ENCODE measurements around the gene SPINT1. TPM values are rescaled to one million over a fixed set of nuclear protein-coding genes. Genes with fewer than 3 reads are reported as not detected.
A peak's percentile ranks its signal among the peaks of the same experiment; 100 is the strongest.
"Not testable (repeated sequence)": the region's sequence is repeated elsewhere in the genome, so short reads cannot be mapped to it uniquely, and the experiment has no call there.

Gene SPINT1
- total RNA-seq, 3 donors from 2014 or later = 10.8 to 13.5 (median 12.2) TPM

DNA sequence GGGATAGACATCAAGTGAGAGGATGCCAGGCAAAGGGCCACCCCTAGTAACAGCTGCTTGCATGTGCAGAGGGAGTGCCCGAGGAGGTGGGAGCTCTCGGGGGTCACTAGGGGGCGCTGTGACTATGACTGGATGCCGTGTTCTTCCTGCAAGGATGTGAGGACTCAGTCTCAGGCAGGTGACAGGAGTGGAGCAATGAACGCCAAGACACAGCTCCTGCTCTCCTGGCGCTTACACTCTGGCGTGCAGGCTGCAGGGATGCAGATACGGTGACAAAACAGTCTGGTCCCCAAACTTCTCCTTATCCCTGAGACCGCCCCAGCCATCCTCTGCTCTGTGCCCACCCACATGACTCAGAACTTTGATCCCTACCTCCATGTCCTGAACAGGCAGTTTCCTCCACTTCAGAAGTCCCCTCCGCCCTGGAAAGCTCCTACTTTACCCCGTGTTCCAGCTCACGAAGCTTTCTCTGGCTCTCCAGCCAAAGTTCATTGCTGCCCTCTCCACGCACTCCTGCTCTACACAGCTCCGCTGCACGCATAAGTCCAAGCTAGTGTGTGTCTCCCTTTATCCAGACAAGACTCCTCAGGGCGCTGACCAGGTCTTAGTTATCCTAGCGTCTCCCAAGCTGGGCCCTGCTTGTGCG is 15.5 kb downstream of the SPINT1 start:
- DNase-seq = peak; percentile 81
- H3K27me3 Mint-ChIP-seq (ENCODE audit: low read depth) = peaks cover 1% of the 10 kb centered on the region
- peak; percentile 81 to 84 for ATAC-seq
- no peak overlapping the region for H3K4me3 Mint-ChIP-seq
- no peaks in the 10 kb centered on the region for H3K9me3 Mint-ChIP-seq
- H3K36me3 Mint-ChIP-seq (ENCODE audit: insufficient read depth) = peaks cover 2% of the 10 kb centered on the region
- peaks cover 9% of the 10 kb centered on the region for H3K4me1 Mint-ChIP-seq (ENCODE audit: low read depth)

DNA sequence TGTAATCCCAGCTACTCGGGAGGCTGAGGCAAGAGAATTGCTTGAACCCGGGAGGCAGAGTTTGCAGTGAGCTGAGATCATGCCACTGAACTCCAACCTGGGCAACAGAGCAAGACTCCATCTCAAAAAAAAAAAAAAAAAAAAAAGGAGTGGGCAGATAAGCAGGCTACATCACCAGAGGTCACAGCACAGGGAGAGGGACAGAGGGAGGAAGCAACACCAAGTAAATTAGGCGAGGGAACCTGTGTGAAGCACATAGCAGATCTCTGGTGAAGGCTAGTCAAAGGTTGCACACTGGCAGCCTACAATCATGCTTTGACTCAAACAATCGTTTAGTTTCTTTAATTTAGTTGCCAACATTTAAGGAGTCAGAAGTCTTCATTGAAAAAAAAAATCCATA is 17.3 kb downstream of the SPINT1 start:
- not testable (repeated sequence) for H3K9me3 Mint-ChIP-seq; H3K27me3 Mint-ChIP-seq (ENCODE audit: low read depth); H3K4me1 Mint-ChIP-seq (ENCODE audit: low read depth); DNase-seq; H3K36me3 Mint-ChIP-seq (ENCODE audit: insufficient read depth); H3K4me3 Mint-ChIP-seq; ATAC-seq

DNA sequence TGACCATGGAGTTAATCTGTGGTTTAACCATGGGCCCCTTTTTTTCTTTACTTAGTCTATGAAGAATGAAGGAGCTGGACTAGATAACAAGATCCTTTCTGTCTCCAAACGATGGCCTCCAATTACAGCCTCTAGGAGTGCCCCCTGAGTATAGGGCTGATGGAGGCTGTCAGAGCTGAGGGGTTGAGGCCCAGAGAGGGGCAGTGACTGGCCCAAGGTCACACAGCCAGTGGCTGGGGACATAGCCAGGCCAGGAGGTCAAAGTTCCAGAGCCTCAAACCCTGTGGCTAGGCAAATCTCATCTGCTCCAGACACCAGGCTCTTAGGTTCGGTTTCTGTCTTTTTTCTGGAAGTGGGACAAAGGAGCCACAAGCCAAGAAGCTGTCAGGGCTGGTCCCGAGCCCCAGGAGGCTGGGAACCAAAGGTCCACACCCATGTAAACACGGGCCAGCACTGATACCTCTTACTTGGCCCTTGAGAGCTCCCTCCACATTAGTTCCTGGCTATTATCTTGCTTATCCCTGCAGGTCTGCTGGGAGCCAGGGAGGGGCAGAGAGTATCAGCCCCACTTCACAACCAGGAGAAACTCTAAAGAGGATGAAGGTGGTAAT is 19.9 kb downstream of the SPINT1 start:
- ATAC-seq = no peak

DNA sequence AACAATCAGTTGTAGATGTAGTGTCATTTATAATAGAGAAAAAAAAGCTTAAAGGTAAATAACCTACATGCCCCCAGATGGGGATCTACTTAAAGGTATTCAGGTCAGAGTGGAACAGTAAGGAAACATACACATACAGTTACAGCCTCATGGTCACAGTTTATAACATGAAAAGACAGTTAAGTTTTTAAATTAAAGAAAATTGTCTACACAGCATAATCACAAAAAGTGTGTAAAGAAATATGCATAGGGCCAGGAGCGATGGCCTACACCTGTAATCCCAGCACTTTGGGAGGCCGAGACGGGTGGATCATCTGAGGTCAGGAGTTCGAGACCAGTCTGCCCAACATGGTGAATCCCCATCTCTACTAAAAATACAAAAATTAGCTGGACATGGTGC is 23.4 kb downstream of the SPINT1 start:
- H3K27me3 Mint-ChIP-seq (ENCODE audit: low read depth) = no peaks in the 10 kb centered on the region
- no peak overlapping the region for H3K4me3 Mint-ChIP-seq
- peaks cover 9% of the 10 kb centered on the region for H3K4me1 Mint-ChIP-seq (ENCODE audit: low read depth)
- no peaks in the 10 kb centered on the region for H3K36me3 Mint-ChIP-seq (ENCODE audit: insufficient read depth)
- ATAC-seq (no peak), DNase-seq (no peak)
- no peaks in the 10 kb centered on the region for H3K9me3 Mint-ChIP-seq

More for the DNA sequence above, 19.9 kb downstream of the SPINT1 start:
- DNase-seq = no peak
- Mint-ChIP-seq H3K27me3 (ENCODE audit: low read depth) (no peaks in the 10 kb centered on the region), H3K36me3 (ENCODE audit: insufficient read depth) (no peaks in the 10 kb centered on the region), H3K9me3 (no peaks in the 10 kb centered on the region), H3K4me1 (ENCODE audit: low read depth) (peaks cover 7% of the 10 kb centered on the region), H3K4me3 (no peak overlapping the region)

DNA sequence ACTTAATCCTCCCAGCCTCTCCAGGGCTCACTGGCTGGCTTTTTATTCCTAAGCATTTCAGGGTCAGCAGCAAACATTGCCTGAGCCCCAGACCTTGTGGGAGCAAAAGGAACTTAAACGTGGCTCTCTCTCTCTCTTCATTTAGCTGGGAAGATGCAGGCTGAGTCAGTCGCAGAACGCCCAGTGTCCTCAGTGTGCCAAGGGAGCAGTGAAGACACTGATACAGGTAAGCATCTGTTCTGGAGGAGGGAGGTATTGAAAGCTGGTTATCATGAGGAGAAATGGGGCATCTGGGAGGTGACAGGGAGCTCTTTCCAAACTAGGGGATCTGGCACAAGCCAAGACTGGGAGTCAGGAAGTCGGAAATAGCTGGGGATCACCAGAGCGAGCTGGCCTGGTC is 25.8 kb downstream of the SPINT1 start:
- H3K9me3 Mint-ChIP-seq = no peaks in the 10 kb centered on the region
- DNase-seq (no peak), ATAC-seq (no peak)
- H3K36me3 Mint-ChIP-seq (ENCODE audit: insufficient read depth) = no peaks in the 10 kb centered on the region
- H3K27me3 Mint-ChIP-seq (ENCODE audit: low read depth) = peaks cover 2% of the 10 kb centered on the region
- H3K4me1 Mint-ChIP-seq (ENCODE audit: low read depth) = peaks cover 20% of the 10 kb centered on the region
- H3K4me3 Mint-ChIP-seq = no peak overlapping the region

DNA sequence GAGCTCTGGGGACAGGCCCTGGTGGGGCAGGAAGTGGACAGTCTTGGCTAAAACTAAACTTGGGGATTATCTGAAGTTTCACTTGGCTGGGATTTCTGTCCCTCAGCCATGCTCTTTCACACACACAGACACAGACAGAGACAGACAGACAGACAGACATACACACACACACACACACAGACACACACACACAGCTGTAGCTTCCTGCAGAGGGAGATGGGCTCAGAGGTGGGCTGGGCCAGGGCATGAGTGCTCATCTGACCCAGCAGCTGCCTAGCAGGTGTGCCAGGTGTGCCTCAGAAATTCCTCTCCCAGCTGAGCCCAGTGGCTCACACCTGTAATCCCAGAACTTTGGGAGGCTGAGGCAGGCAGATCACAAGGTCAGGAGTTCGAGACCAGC is 26.9 kb downstream of the SPINT1 start:
- H3K27me3 Mint-ChIP-seq (ENCODE audit: low read depth) = peaks cover 2% of the 10 kb centered on the region
- no peaks in the 10 kb centered on the region for H3K9me3 Mint-ChIP-seq
- no peak for DNase-seq
- ATAC-seq = no peak
- peaks cover 20% of the 10 kb centered on the region for H3K4me1 Mint-ChIP-seq (ENCODE audit: low read depth)
- no peaks in the 10 kb centered on the region for H3K36me3 Mint-ChIP-seq (ENCODE audit: insufficient read depth)
- H3K4me3 Mint-ChIP-seq = no peak overlapping the region

DNA sequence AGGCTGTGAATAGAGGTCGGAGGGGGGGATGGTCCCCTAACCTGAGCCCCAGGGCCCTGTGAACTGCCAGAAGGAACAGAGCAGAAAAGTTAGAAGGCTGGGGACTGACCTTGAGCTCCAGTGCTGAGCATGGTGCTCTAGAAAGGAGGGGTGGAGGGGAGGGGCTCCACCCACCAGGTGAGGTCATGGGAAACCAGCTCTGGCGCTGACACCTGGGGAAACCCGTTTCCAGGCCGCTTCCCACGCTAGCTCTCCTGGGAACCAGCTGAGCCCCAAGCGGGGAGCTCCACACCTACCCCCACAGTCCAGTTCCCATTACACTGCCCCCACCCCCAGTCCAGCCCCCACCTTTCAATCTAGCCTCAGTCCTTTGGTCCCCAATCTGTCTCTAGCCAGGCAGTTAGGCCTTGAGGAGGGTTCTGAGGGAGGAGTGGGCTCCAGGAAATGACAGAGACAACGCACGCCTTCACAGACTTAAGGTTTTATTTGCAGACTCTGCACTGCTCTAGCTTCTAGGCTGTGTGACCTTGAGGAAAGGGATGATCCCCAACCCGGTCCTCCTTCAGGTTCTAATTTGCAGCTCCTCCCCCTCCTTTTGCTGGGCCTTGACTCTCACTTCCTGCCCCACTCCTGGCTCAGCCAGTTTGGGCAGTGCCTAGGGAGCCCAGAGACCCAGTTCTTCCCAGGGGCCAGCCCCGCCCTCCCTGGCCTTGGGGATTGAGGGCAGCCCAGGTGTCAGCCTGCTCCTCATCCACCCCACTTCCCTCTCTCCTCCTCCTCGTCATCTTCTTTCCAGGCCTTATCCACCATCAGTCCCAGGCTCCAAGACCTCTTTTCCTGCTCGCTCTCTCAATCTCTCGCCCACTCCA is 28.1 kb downstream of the SPINT1 start:
- Mint-ChIP-seq H3K27me3 (ENCODE audit: low read depth) (peaks cover 4% of the 10 kb centered on the region), H3K9me3 (no peaks in the 10 kb centered on the region), H3K36me3 (ENCODE audit: insufficient read depth) (no peaks in the 10 kb centered on the region), H3K4me1 (ENCODE audit: low read depth) (peaks cover 20% of the 10 kb centered on the region), H3K4me3 (no peak overlapping the region)
- peak; percentile 34 for DNase-seq
- ATAC-seq = no peak

DNA sequence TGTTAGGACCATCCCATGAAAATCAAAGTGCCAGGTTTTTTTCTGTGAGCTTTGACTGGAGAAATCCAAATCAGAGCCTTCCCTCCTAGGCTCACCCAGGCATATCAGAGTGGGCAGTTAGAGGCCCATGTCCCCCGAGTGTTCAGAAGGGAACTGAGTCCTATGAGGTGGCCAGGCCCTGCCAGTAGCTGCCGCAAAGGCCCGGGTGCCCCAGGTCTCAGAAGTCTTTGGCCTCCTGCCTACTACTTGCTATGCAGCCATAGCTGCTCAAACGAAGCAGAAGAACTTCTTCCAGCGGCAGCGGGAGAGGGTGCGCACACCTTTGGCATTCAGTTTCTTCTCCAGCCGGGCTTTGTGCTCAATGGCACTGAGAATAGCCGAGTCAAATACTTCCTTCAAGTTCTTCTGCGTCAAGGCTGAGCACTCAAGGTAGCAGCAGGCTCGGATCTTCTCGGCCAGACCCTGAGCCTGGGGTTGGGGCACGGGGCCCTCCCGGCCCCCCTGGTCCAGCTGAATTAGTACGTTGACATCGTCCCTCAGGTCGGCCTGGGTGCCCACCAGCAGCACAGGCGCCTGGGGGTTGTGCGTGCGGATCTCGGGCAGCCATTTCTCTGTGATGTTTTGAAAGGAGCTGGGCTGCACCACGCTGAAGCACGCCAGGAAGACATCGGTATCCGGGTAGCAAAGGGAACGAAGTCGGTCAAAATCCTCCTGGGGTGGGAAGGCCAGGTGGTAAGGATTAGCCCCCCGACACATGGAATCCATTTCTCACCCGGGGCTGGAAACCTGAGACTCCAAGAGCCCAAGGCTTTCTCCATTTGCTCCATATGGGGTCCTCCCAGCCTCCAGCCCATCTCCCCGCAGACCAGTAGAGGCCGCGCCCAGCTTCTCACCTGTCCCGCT is 29.2 kb downstream of the SPINT1 start:
- DNase-seq (no peak), ATAC-seq (no peak)
- H3K36me3 Mint-ChIP-seq (ENCODE audit: insufficient read depth) = no peaks in the 10 kb centered on the region
- peaks cover 20% of the 10 kb centered on the region for H3K4me1 Mint-ChIP-seq (ENCODE audit: low read depth)
- H3K9me3 Mint-ChIP-seq = no peaks in the 10 kb centered on the region
- H3K27me3 Mint-ChIP-seq (ENCODE audit: low read depth) = peaks cover 4% of the 10 kb centered on the region
- peak overlapping the region; percentile 73 for H3K4me3 Mint-ChIP-seq

DNA sequence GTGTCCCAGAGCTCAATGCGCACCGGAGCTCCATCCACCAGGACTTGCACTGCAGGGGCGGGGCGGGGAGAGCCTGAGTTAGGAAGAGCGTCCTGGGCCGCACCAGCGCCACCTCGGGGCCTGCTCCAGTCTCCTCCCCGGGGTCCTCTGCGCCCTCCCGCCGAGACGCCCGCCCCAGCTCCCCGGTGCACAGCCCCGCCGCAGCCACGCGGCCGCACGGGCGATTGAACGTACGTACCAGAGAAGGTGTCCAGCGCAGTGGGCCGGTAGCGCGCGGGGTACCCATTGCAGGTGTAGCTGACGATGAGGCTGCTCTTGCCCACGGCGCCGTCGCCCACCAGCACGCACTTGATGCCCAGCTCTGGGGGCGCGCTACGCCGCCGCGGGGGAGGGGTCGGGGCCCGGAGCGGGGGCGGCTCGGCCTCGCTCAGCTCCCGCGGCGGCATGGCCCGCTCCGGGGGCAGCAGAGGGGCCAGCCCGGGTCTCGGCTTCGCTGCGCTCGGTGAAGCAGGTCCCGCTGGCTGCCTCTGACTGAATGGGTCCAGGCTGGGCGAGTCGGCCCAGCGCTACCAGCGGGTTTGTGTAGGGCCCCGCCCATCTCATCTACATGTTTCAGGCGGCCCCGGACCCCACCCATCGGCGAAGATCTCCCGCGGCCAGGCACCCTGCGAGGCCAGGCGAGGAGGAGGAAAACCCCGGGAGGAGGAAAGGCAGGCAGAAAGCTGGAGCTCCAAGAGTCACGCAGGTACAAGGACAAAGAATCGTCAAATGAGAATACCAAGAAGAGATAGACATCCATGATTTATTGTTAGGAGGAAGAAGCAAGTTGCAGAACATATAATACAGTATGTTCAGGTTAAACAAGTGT is 30.1 kb downstream of the SPINT1 start, which contains the start of gene RHOV:
Gene RHOV, minus strand, starts transcription at position 541 of the 868 bp plus-strand sequence. Its CDS starts 95 bp downstream, at position 446.
- Mint-ChIP-seq H3K9me3 (no peaks in the 10 kb centered on the region), H3K4me1 (ENCODE audit: low read depth) (peaks cover 24% of the 10 kb centered on the region), H3K27me3 (ENCODE audit: low read depth) (peaks cover 4% of the 10 kb centered on the region), H3K4me3 (peak within 1 kb of the TSS; percentile 73), H3K36me3 (ENCODE audit: insufficient read depth) (no peaks in the 10 kb centered on the region)
- DNase-seq (peak; percentile 38), ATAC-seq (peak; percentile 88 to 89)

DNA sequence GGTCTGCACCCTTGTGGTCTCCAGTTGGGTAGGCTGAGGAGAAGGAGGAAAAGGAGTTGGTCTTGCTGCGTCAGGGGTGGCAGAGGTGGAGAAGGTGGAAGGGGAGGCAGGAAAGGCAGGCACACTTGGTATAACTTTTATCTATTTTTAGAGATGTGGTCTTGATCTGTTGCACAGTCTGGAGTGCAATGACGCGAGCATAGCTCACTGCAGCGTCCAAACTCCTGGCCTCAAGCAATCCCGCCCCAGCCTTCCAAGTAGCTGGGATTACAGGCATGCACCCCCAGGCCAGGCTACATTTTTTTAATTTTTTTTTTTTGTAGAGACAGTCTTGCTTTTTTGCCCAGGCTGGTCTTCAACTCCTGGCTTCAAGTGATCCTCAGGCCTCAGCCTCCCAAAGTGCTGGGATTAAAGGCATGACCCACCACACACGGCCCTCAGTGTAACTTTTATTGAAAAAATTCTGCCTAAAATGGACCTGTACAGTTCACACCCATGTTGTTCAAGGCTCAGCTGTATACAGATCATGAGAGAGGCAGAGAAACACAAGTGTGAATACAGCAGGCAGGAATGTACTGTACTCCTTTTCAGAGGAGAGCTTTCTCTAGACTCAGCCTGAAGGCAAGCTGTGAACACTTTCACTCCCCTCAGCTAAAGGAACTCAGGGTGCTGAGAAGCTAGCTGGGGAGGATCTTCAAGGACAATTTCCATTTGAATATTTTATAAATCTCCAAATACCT is 32.3 kb downstream of the SPINT1 start:
- no peaks in the 10 kb centered on the region for H3K9me3 Mint-ChIP-seq
- no peak overlapping the region for H3K4me3 Mint-ChIP-seq
- no peak for DNase-seq
- ATAC-seq = no peak
- H3K4me1 Mint-ChIP-seq (ENCODE audit: low read depth) = peaks cover 25% of the 10 kb centered on the region
- H3K36me3 Mint-ChIP-seq (ENCODE audit: insufficient read depth) = no peaks in the 10 kb centered on the region
- H3K27me3 Mint-ChIP-seq (ENCODE audit: low read depth) = peaks cover 4% of the 10 kb centered on the region

DNA sequence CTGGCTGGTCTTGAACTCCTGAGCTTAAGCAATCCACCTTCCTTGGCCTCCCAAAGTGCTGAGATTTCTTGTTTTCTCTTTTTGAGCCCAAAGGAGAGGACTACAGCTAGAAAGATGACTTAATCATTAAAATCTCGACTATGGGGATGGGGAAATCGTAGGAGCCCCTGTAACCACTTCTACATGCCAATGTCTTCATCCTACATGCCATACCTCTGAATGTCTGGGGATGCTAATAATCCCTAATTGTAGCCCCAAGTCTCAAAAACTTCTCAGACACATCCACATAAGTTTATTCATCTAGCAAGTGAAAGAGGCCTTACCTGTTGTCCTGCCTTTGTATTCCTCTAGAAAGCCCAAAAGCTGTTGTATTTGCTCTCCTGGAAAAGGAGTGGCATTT is 33.8 kb downstream of the SPINT1 start:
- H3K4me1 Mint-ChIP-seq (ENCODE audit: low read depth) = peaks cover 11% of the 10 kb centered on the region
- no peak overlapping the region for H3K4me3 Mint-ChIP-seq
- DNase-seq = no peak
- no peaks in the 10 kb centered on the region for H3K9me3 Mint-ChIP-seq
- no peak for ATAC-seq
- H3K36me3 Mint-ChIP-seq (ENCODE audit: insufficient read depth) = no peaks in the 10 kb centered on the region
- H3K27me3 Mint-ChIP-seq (ENCODE audit: low read depth) = peaks cover 4% of the 10 kb centered on the region

DNA sequence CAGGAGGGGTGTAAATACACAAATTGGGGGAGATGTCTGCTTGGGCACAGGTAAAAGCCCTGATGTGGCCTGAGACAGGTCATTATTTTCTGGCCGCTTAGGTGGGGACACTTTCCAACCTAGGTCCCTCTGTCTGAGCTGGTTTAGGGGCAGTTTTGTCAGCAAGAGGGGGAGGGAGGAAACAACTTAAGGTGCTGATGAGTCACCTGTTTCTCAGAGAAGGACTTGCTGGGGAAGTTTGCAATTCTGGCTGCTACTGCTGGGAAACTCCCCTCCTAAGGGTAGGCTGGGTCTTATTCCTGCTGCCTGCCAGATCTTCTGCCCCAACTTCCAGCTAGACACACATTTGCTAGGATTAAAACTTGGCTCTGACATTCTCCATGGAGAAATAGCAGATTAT is 34.9 kb downstream of the SPINT1 start:
- Mint-ChIP-seq H3K27me3 (ENCODE audit: low read depth) (peaks cover 2% of the 10 kb centered on the region), H3K4me3 (no peak overlapping the region), H3K9me3 (no peaks in the 10 kb centered on the region), H3K4me1 (ENCODE audit: low read depth) (peaks cover 7% of the 10 kb centered on the region), H3K36me3 (ENCODE audit: insufficient read depth) (no peaks in the 10 kb centered on the region)
- peak; percentile 89 to 90 for ATAC-seq
- no peak for DNase-seq

DNA sequence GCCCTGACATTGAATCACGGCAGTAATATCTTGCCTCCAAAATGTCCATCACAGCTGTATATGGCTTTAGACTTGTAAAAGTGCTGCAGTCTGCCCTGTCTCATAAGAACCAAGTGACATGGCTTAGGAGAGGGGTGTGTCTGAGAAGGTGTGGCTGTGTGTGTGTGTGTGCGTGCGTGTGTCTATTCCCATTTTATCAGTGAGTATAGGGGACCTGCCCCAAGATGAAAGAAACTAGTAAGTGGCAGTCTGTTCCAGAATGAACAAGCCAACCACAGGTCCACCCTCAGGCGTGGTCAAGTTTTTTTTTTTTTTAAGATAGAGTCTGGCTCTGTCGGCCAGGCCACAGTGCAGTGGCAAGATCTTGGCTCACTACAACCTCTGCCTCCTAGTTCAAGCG is 35.8 kb downstream of the SPINT1 start:
- peaks cover 8% of the 10 kb centered on the region for H3K4me1 Mint-ChIP-seq (ENCODE audit: low read depth)
- no peaks in the 10 kb centered on the region for H3K36me3 Mint-ChIP-seq (ENCODE audit: insufficient read depth)
- peaks cover 2% of the 10 kb centered on the region for H3K27me3 Mint-ChIP-seq (ENCODE audit: low read depth)
- H3K9me3 Mint-ChIP-seq = no peaks in the 10 kb centered on the region
- H3K4me3 Mint-ChIP-seq = no peak overlapping the region
- no peak for ATAC-seq
- DNase-seq = no peak
